Osteocyte (in vitro differentiated cells): ENCODE data around the gene BNC2. TPM values are rescaled to one million over a fixed set of nuclear protein-coding genes. Genes with fewer than 3 reads are reported as not detected.

Experiments
- DNase-seq: peaks from one replicate; pipeline ENCODE4 v3.0.0; 2021; ENCODE audit warnings: mixed read lengths; ENCODE audit not compliant: unreplicated experiment; ENCODE audit errors: extremely low spot score
- H3K27ac Mint-ChIP-seq: one replicate; pipeline ENCODE4 v1.8.0; 2021; ENCODE audit warnings: mild to moderate bottlenecking, mixed read lengths; ENCODE audit not compliant: unreplicated experiment
- H3K27me3 Mint-ChIP-seq: one replicate; pipeline ENCODE4 v1.8.0; 2021; ENCODE audit warnings: mixed read lengths; ENCODE audit not compliant: unreplicated experiment
- H3K36me3 Mint-ChIP-seq: one replicate; pipeline ENCODE4 v1.8.0; 2021; ENCODE audit warnings: mixed read lengths; ENCODE audit not compliant: unreplicated experiment
- H3K4me1 Mint-ChIP-seq: one replicate; pipeline ENCODE4 v1.8.0; 2021; ENCODE audit warnings: mixed read lengths; ENCODE audit not compliant: unreplicated experiment
- H3K4me3 Mint-ChIP-seq: one replicate; pipeline ENCODE4 v1.8.0; 2021; ENCODE audit warnings: mild to moderate bottlenecking, moderate library complexity, mixed read lengths; ENCODE audit not compliant: unreplicated experiment
- H3K9me3 Mint-ChIP-seq: one replicate; pipeline ENCODE4 v1.8.0; 2021; ENCODE audit warnings: mixed read lengths; ENCODE audit not compliant: unreplicated experiment
- CTCF ChIP-seq: fragments of 200-600 bp; sonication (generic); IDR thresholded peaks from 2 replicates; pipeline ENCODE4 v1.5.0; 2021; ENCODE audit warnings: antibody characterized with exemption, mild to moderate bottlenecking, moderate library complexity
- total RNA-seq: library from RNA; stranded (reverse); gene quantifications from 2 replicates; pipeline ENCODE4 v1.2.1, GENCODE V29; 2021

BNC2 gene
- total RNA-seq, 1 donor from 2014 or later = 66.5 TPM

- peaks cover 9% of the 10 kb centered on the region for H3K9me3 Mint-ChIP-seq
- no peak for TF ChIP-seq CTCF
- peaks cover under 1% of the 10 kb centered on the region for H3K4me1 Mint-ChIP-seq
- no peak overlapping the region for H3K27ac Mint-ChIP-seq
- no peak overlapping the region for H3K4me3 Mint-ChIP-seq
- peaks cover 4% of the 10 kb centered on the region for H3K36me3 Mint-ChIP-seq
- no peaks in the 10 kb centered on the region for H3K27me3 Mint-ChIP-seq
- DNase-seq = no peak
These were observed 479.1 kb downstream of the BNC2 start for GRCh38 chr9:16391369-16391768.

DNA sequence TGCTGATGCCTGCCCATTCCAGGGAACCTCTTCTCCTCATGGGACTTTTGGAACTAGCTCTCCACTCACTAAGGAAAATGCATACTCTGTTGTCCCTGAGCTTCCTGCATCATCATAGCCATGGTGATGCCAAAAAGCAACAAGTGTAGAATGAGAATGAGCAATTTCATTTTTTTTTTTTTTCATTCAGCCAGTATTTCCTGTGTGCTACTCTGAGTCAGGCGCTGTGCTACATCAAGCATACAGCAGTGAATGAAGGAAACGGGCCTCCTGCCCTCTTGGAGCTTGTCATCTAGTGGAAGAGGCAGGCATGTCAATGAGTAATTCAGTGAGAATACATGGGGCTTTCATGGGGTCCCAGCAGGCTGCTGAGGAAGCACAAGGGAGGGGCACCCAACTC is 483.1 kb downstream of the BNC2 start:
- Mint-ChIP-seq H3K27ac (no peak overlapping the region), H3K9me3 (peaks cover 13% of the 10 kb centered on the region), H3K27me3 (no peaks in the 10 kb centered on the region), H3K36me3 (peaks cover 2% of the 10 kb centered on the region), H3K4me3 (no peak overlapping the region), H3K4me1 (peaks cover 9% of the 10 kb centered on the region)
- TF ChIP-seq CTCF = no peak
- DNase-seq = no peak

GRCh38 chr9:16386827-16387077 is 483.7 kb downstream of the BNC2 start:
- Mint-ChIP-seq H3K4me3 (no peak overlapping the region), H3K36me3 (peaks cover 2% of the 10 kb centered on the region), H3K9me3 (peaks cover 13% of the 10 kb centered on the region), H3K4me1 (peaks cover 9% of the 10 kb centered on the region), H3K27ac (no peak overlapping the region), H3K27me3 (no peaks in the 10 kb centered on the region)
- TF ChIP-seq CTCF = no peak
- no peak for DNase-seq

DNA sequence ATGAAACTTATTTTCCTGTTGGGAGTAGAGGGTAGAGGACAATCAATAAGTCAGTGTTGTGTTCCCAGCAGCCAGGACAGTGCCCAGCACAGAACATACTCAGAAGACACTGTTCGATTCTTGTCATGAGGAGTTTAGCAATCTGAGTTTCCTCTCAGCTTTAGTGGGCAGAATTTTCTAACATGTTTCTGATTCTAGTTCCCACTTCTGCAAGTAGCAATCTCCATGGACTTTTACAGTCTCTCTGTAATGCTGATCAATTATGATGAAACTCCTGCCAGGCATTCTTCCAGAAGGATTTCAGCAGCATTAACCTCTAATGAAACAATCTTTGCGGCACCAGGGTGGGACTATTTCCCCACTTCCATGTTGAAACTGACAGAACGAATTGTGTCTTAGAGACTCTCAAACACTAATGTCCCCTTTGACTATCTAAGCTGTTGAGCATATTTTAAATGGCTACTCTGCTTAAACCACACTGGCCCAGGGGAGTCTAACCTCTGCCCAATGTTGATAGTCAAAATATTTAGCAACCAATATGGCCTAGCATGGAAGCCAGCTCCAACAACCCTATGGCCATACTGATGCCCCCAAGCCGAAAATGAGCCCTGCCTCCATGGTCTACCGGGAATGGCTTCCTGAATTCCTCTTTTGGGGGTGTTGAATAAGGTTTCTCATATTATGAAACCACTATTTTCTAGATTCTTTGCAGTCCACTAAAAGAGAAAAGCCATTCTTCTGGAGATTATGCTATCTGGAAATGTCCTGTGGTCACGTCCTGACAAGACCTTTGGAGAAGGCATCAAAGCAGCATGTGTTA is 484.3 kb downstream of the BNC2 start:
- H3K27me3 Mint-ChIP-seq = no peaks in the 10 kb centered on the region
- H3K4me1 Mint-ChIP-seq = peaks cover 9% of the 10 kb centered on the region
- no peak overlapping the region for H3K4me3 Mint-ChIP-seq
- H3K36me3 Mint-ChIP-seq = peaks cover 2% of the 10 kb centered on the region
- H3K9me3 Mint-ChIP-seq = peaks cover 13% of the 10 kb centered on the region
- TF ChIP-seq CTCF = no peak
- DNase-seq = no peak
- H3K27ac Mint-ChIP-seq = peak overlapping the region; percentile 7

GRCh38 chr9:16385590-16385989 is 484.9 kb downstream of the BNC2 start:
- H3K36me3 Mint-ChIP-seq = peaks cover 2% of the 10 kb centered on the region
- no peak for DNase-seq
- no peak for TF ChIP-seq CTCF

More at GRCh38 chr9:16385590-16385989, 484.9 kb downstream of the BNC2 start:
- H3K27ac Mint-ChIP-seq = peak overlapping the region; percentile 7
- H3K27me3 Mint-ChIP-seq = no peaks in the 10 kb centered on the region
- no peak overlapping the region for H3K4me3 Mint-ChIP-seq
- H3K4me1 Mint-ChIP-seq = peaks cover 9% of the 10 kb centered on the region
- H3K9me3 Mint-ChIP-seq = peaks cover 13% of the 10 kb centered on the region
